Esophagus muscularis mucosa (tissue), 3 donors: ENCODE results near the gene PTPRN2.
"Not testable (repeated sequence)": the region's sequence is repeated elsewhere in the genome, so short reads cannot be mapped to it uniquely, and the experiment has no call there.

Source experiments
- CTCF ChIP-seq, 3 experiments: fragments of 200-600 bp in 2 of 3; fragments of 450-650 bp in 1 of 3; sonication (generic) in 2 of 3; IDR thresholded peaks; one replicate each; pipeline ENCODE4 v1.5.1; 2017 to 2019; ENCODE audit warnings: antibody characterized with exemption in 3 of 3, mild to moderate bottlenecking in 2 of 3, moderate library complexity in 1 of 3
- POLR2A ChIP-seq: fragments of 450-650 bp; IDR thresholded peaks from one replicate; pipeline ENCODE4 v1.6.1; 2017; ENCODE audit warnings: antibody characterized with exemption, moderate library complexity, mild to moderate bottlenecking, low read depth
- POLR2AphosphoS5 ChIP-seq, 2 donors: sonication (generic); formaldehyde crosslinking; IDR thresholded peaks; one replicate each; pipeline ENCODE4 v1.6.1; 2017; ENCODE audit warnings: antibody characterized with exemption in 2 of 2

GRCh38 chr7:158508321-158508720, 79.3 kb downstream of the PTPRN2 start:
- TF ChIP-seq CTCF (IDR thresholded peaks at IDR 0.05); POLR2AphosphoS5 (IDR thresholded peaks at IDR 0.05); POLR2A: not testable (repeated sequence)
